Body of pancreas (tissue), 4 donors: Measurements from ENCODE around the gene DCTN1.

Experiments
- CTCF ChIP-seq, 7 experiments: fragments of 450-650 bp in 4 of 7; fragments of 200-600 bp in 3 of 7; sonication (generic) in 3 of 7; IDR thresholded peaks; one replicate each; pipeline ENCODE4 v1.5.1; 2016 to 2019; ENCODE audit warnings: antibody characterized with exemption in 7 of 7
- POLR2A ChIP-seq, 3 donors: fragments of 450-650 bp; IDR thresholded peaks; one replicate each; pipeline ENCODE4 v1.6.1; 2016; ENCODE audit warnings: antibody characterized with exemption in 3 of 3, mild to moderate bottlenecking in 2 of 3

DNA sequence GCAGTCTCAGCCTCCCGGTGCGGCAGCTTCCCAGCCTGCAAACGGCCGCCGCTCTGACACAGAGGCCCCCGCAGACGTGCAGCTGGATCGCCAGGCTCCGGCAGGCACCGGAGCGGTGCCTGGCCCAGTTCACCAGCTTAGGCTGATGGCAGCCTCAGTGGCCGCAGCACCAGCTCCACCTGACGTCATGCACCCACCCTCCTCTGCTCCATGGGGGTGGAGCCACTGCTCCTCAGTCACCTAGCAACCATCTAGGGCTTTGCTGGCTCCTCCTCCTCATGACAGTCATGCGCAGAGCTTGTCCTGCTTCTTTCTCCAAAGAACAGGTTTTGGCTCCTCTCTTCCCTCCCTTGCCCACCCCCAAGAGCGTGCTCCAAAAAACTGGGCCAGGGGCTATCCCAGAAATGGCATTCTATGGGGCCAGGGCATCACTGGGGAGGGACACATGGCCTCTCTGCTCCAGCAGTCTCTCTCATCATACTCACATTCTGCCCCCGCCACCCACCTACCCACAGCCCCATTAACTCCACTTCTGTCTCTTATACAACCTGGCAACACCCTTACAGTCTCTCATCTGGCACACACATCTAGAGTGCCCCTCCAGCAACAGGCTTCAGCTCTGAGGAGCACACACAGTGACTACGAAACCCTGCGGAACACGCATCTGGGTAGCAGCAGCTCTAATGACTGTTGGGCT is 5.5 kb downstream of the DCTN1 start:
- no peak for TF ChIP-seq CTCF (IDR thresholded peaks at IDR 0.05)
- TF ChIP-seq POLR2A (IDR thresholded peaks at IDR 0.05): peak in 1 of 3 donors; percentile 11
